HepG2 (cell line): ENCODE results near the gene OR2C1. TPM values are rescaled to one million over a fixed set of nuclear protein-coding genes. Genes with fewer than 3 reads are reported as not detected.

Source experiments
- HNRNPLL ChIP-seq: fragments of 200-400 bp; formaldehyde crosslinking; IDR thresholded peaks from 2 replicates; pipeline ENCODE4 v1.6.1; 2017; ENCODE audit warnings: mild to moderate bottlenecking, low read depth, low read length; ENCODE audit not compliant: poor library complexity, severe bottlenecking
- NBN ChIP-seq: fragments of 450-650 bp; conservative IDR thresholded peaks from 2 replicates; pipeline ENCODE4 v1.6.1; 2017
- NFIB ChIP-seq: sonication (generic); formaldehyde crosslinking; IDR thresholded peaks from 2 replicates; pipeline ENCODE4 v1.9.0; 2021; ENCODE audit warnings: missing genetic modification reagents, mild to moderate bottlenecking, borderline replicate concordance
- RNF219 ChIP-seq: sonication (generic); formaldehyde crosslinking; IDR thresholded peaks from 2 replicates; pipeline ENCODE4 v1.5.0; 2020; ENCODE audit warnings: mild to moderate bottlenecking, missing genetic modification reagents
- SNAPC4 ChIP-seq: sonication (generic); formaldehyde crosslinking; IDR thresholded peaks from 2 replicates; pipeline ENCODE4 v1.4.0; 2020; ENCODE audit warnings: mild to moderate bottlenecking, missing genetic modification reagents
- TBP ChIP-seq: sonication (generic); formaldehyde crosslinking; IDR thresholded peaks from 2 replicates; pipeline ENCODE4 v1.5.0; 2020; ENCODE audit warnings: missing genetic modification reagents
- ZBTB4 ChIP-seq: sonication (generic); formaldehyde crosslinking; IDR thresholded peaks from 2 replicates; pipeline ENCODE4 v1.4.0; 2020; ENCODE audit warnings: missing genetic modification reagents, mild to moderate bottlenecking, borderline replicate concordance
- ZBTB44 ChIP-seq: sonication (generic); formaldehyde crosslinking; IDR thresholded peaks from 2 replicates; pipeline ENCODE4 v1.4.0; 2020; ENCODE audit warnings: missing genetic modification reagents
- ZNF280D ChIP-seq: sonication (generic); formaldehyde crosslinking; IDR thresholded peaks from 2 replicates; pipeline ENCODE4 v1.5.1; 2020; ENCODE audit warnings: mild to moderate bottlenecking, missing genetic modification reagents
- ZNF496 ChIP-seq: sonication (generic); formaldehyde crosslinking; IDR thresholded peaks from 2 replicates; pipeline ENCODE4 v1.8.1; 2023; ENCODE audit warnings: mild to moderate bottlenecking, moderate library complexity, missing genetic modification reagents; ENCODE audit not compliant: insufficient replicate concordance
- ZNF598 ChIP-seq: sonication (generic); formaldehyde crosslinking; IDR thresholded peaks from 2 replicates; pipeline ENCODE4 v1.5.1; 2020; ENCODE audit warnings: mild to moderate bottlenecking, missing genetic modification reagents, borderline replicate concordance
- polyA plus RNA-seq, 8 experiments: library from polyadenylated mRNA; depleted of rRNA in 3 of 8; stranded (reverse) in 7 of 8; unstranded in 1 of 8; fragments of >200 nt; fragmentation: Illumina TruSeq in 4 of 8; extraction: Trizol in 4 of 8; gene quantifications; 2 replicates each; pipeline versions ENCODE4 v1.2.1 to v1.2.3, GENCODE V29; 2011 to 2016; ENCODE audit warnings: low read depth in 4 of 8, missing spikeins in 1 of 8, mixed read lengths in 1 of 8; ENCODE audit not compliant: insufficient read depth in 1 of 8
- total RNA-seq, 5 experiments: library from RNA; depleted of rRNA; stranded (reverse); fragments of >200 nt; fragmentation: Illumina TruSeq; extraction: Trizol; gene quantifications; 2 replicates each; pipeline ENCODE4 v1.2.3, GENCODE V29; 2016; ENCODE audit warnings: low read depth in 1 of 5

The OR2C1 gene
- total and polyA plus RNA-seq, 2 of the 13 experiments (the other 11 are each of a cell fraction or from before 2014, with no cell fraction given), result not detected

- TF ChIP-seq TBP (CRISPR knock-in tag) (no peak), ZNF280D (CRISPR knock-in tag) (no peak), ZNF598 (CRISPR knock-in tag) (peak; percentile 93), ZBTB44 (no peak), SNAPC4 (CRISPR knock-in tag) (no peak; the same call in 1 of the 2 replicates), NFIB (CRISPR knock-in tag) (no peak), NBN (no peak), ZNF496 (CRISPR knock-in tag) (no peak), ZBTB4 (CRISPR knock-in tag) (peak; percentile 79), RNF219 (no peak), HNRNPLL (peak; percentile 99)
Observed at GRCh38 chr16:3400779-3401688, 45.3 kb downstream of the OR2C1 start, which contains the start of the genes ZNF174 and ZSCAN32 (continued).
